HEK293 (cell line): ENCODE measurements around the gene ITFG2.

Experiments used
- CTCF ChIA-PET: fragments of 350-600 bp; formaldehyde crosslinking; extraction: SDS; loops from one replicate; lab custom pipeline; 2021; ENCODE audit warnings: antibody characterized with exemption; lab: Yijun Ruan, JAX
- POLR2A ChIA-PET: fragments of 300-600 bp; formaldehyde crosslinking; extraction: SDS; loops from one replicate; lab custom pipeline; 2020; ENCODE audit warnings: antibody characterized with exemption, inconsistent platforms; lab: Yijun Ruan, JAX
- H3K27ac ChIP-seq: fragments of 200-500 bp; sonication (Bioruptor generic); 2 replicates; pipeline ENCODE4 v1.5.1; 2014; ENCODE audit warnings: low read depth, low read length, control low read depth, inconsistent platforms; ENCODE audit errors: extremely low read depth
- H3K36me3 ChIP-seq, 2 experiments: fragments of 200-500 bp in 1 of 2; sonication (Bioruptor generic) in 1 of 2; 1 replicate in 1 of 2; 2 replicates in 1 of 2; pipeline ENCODE4 v1.5.1; 2014 to 2017; ENCODE audit warnings: inconsistent platforms in 2 of 2, low read length in 2 of 2; ENCODE audit not compliant: control insufficient read depth in 2 of 2, insufficient read depth in 1 of 2
- H3K4me1 ChIP-seq: fragments of 200-500 bp; sonication (Bioruptor generic); 2 replicates; pipeline ENCODE4 v1.5.1; 2014; ENCODE audit warnings: mild to moderate bottlenecking, low read length, inconsistent platforms; ENCODE audit not compliant: control insufficient read depth, insufficient read depth
- H3K4me3 ChIP-seq: 2 replicates; pipeline ENCODE4 v1.5.1; 2011; ENCODE audit warnings: low read depth, mild to moderate bottlenecking, control low read depth, low read length, moderate library complexity
- H3K9me3 ChIP-seq: fragments of 200-500 bp; sonication (Bioruptor generic); 2 replicates; pipeline ENCODE4 v1.5.1; 2014; ENCODE audit warnings: low read depth, low read length, inconsistent platforms; ENCODE audit not compliant: control insufficient read depth, insufficient read depth
- FEZF1 ChIP-seq: fragments of 450-650 bp; formaldehyde crosslinking; IDR thresholded peaks from 2 replicates; pipeline ENCODE4 v1.5.1; 2016; ENCODE audit warnings: missing biosample characterization, missing genetic modification characterization
- GLIS1 ChIP-seq: fragments of 450-650 bp; formaldehyde crosslinking; IDR thresholded peaks from 2 replicates; pipeline ENCODE4 v1.5.1; 2016; ENCODE audit warnings: missing biosample characterization, missing genetic modification characterization
- GLIS2 ChIP-seq: fragments of 450-650 bp; formaldehyde crosslinking; IDR thresholded peaks from 2 replicates; pipeline ENCODE4 v1.5.1; 2016; ENCODE audit warnings: missing biosample characterization, missing genetic modification characterization
- PRDM4 ChIP-seq: fragments of 450-650 bp; formaldehyde crosslinking; IDR thresholded peaks from 2 replicates; pipeline ENCODE4 v1.5.1; 2017; ENCODE audit warnings: missing biosample characterization, missing genetic modification characterization
- REST ChIP-seq: fragments of 450-650 bp; formaldehyde crosslinking; IDR thresholded peaks from 2 replicates; pipeline ENCODE4 v1.5.1; 2016; ENCODE audit warnings: missing biosample characterization, missing genetic modification characterization
- SCRT1 ChIP-seq: fragments of 450-650 bp; formaldehyde crosslinking; IDR thresholded peaks from 2 replicates; pipeline ENCODE4 v1.5.1; 2016; ENCODE audit warnings: missing biosample characterization, missing genetic modification characterization, borderline replicate concordance
- SCRT2 ChIP-seq: fragments of 450-650 bp; formaldehyde crosslinking; IDR thresholded peaks from 2 replicates; pipeline ENCODE4 v1.5.1; 2016; ENCODE audit warnings: missing biosample characterization, missing genetic modification characterization
- WT1 ChIP-seq: fragments of 450-650 bp; formaldehyde crosslinking; IDR thresholded peaks from 2 replicates; pipeline ENCODE4 v1.5.1; 2016; ENCODE audit warnings: missing biosample characterization, missing genetic modification characterization
- ZFHX2 ChIP-seq: fragments of 450-650 bp; formaldehyde crosslinking; conservative IDR thresholded peaks from 2 replicates; pipeline ENCODE4 v1.5.1; 2016; ENCODE audit warnings: missing biosample characterization, missing genetic modification characterization
- ZFP41 ChIP-seq: fragments of 450-650 bp; formaldehyde crosslinking; IDR thresholded peaks from 2 replicates; pipeline ENCODE4 v1.5.1; 2016; ENCODE audit warnings: missing biosample characterization, missing genetic modification characterization, borderline replicate concordance
- ZNF121 ChIP-seq: fragments of 450-650 bp; formaldehyde crosslinking; IDR thresholded peaks from 2 replicates; pipeline ENCODE4 v1.5.1; 2016; ENCODE audit warnings: missing biosample characterization, missing genetic modification characterization
- ZNF184 ChIP-seq: fragments of 450-650 bp; IDR thresholded peaks from 2 replicates; pipeline ENCODE4 v1.5.1; 2018; ENCODE audit warnings: missing biosample characterization, mild to moderate bottlenecking, missing genetic modification characterization
- ZNF266 ChIP-seq: fragments of 450-650 bp; formaldehyde crosslinking; IDR thresholded peaks from 2 replicates; pipeline ENCODE4 v1.5.1; 2016; ENCODE audit warnings: missing biosample characterization, missing genetic modification characterization, low read depth
- ZNF394 ChIP-seq: fragments of 450-650 bp; formaldehyde crosslinking; IDR thresholded peaks from 2 replicates; pipeline ENCODE4 v1.5.1; 2016; ENCODE audit warnings: missing biosample characterization, missing genetic modification characterization, mild to moderate bottlenecking, moderate library complexity, borderline replicate concordance
- ZNF488 ChIP-seq: fragments of 450-650 bp; formaldehyde crosslinking; IDR thresholded peaks from 2 replicates; pipeline ENCODE4 v1.5.1; 2016; ENCODE audit warnings: missing biosample characterization, missing genetic modification characterization
- ZNF596 ChIP-seq: fragments of 450-650 bp; IDR thresholded peaks from 2 replicates; pipeline ENCODE4 v1.5.0; 2018; ENCODE audit warnings: missing biosample characterization, mild to moderate bottlenecking, missing genetic modification characterization, moderate library complexity
- ZNF677 ChIP-seq: fragments of 450-650 bp; IDR thresholded peaks from 2 replicates; pipeline ENCODE4 v1.5.0; 2018; ENCODE audit warnings: missing biosample characterization, mild to moderate bottlenecking, missing genetic modification characterization, moderate library complexity
- TF ChIP-seq, protein P1 (sequence below): fragments of 450-650 bp; formaldehyde crosslinking; IDR thresholded peaks from 2 replicates; pipeline ENCODE4 v1.5.1; 2016; ENCODE audit warnings: missing biosample characterization, missing genetic modification characterization
- TF ChIP-seq, protein P2 (sequence below): fragments of 450-650 bp; formaldehyde crosslinking; IDR thresholded peaks from 2 replicates; pipeline ENCODE4 v1.5.1; 2016; ENCODE audit warnings: missing biosample characterization, missing genetic modification characterization

The ITFG2 gene

GRCh38 chr12:2858944-2859421, 46.5 kb downstream of the ITFG2 start:
- Histone ChIP-seq H3K9me3 (no peaks in the 10 kb centered on the region), H3K27ac (no peak overlapping the region), H3K4me3 (no peak overlapping the region), H3K4me1 (no peaks in the 10 kb centered on the region), H3K36me3 (peaks cover 42 to 62% of the 10 kb centered on the region in 2 experiments)
- CTCF ChIA-PET: interaction anchor here (5.3 kb wide), 1 partner anchor 13 kb away, joined by 20 read pairs; no protein-coding TSS in a partner anchor
- peak; percentile 68; the same call in 1 of the 2 replicates for TF ChIP-seq ZNF394 (tag by site-specific recombination)
- no peak for TF ChIP-seq ZNF121
- TF ChIP-seq GLIS2 (tag by site-specific recombination): peak; percentile 60
- no peak for TF ChIP-seq REST (tag by site-specific recombination)
- TF ChIP-seq, protein P1, sequence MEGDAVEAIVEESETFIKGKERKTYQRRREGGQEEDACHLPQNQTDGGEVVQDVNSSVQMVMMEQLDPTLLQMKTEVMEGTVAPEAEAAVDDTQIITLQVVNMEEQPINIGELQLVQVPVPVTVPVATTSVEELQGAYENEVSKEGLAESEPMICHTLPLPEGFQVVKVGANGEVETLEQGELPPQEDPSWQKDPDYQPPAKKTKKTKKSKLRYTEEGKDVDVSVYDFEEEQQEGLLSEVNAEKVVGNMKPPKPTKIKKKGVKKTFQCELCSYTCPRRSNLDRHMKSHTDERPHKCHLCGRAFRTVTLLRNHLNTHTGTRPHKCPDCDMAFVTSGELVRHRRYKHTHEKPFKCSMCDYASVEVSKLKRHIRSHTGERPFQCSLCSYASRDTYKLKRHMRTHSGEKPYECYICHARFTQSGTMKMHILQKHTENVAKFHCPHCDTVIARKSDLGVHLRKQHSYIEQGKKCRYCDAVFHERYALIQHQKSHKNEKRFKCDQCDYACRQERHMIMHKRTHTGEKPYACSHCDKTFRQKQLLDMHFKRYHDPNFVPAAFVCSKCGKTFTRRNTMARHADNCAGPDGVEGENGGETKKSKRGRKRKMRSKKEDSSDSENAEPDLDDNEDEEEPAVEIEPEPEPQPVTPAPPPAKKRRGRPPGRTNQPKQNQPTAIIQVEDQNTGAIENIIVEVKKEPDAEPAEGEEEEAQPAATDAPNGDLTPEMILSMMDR: no peak
- 0 out of 2 replicates have a peak, but pooled peaks have one; percentile 30 for TF ChIP-seq WT1 (tag by site-specific recombination)
- TF ChIP-seq GLIS1 (tag by site-specific recombination): peak; percentile 86
- no peak for TF ChIP-seq FEZF1 (tag by site-specific recombination)
- POLR2A ChIA-PET: no interaction called here

GRCh38 chr12:2860170-2860569, 47.7 kb downstream of the ITFG2 start:
- no peak overlapping the region for H3K4me3 ChIP-seq
- H3K9me3 ChIP-seq: no peaks in the 10 kb centered on the region
- TF ChIP-seq ZNF266 (tag by site-specific recombination) (no peak), SCRT2 (tag by site-specific recombination) (peak; percentile 93), SCRT1 (tag by site-specific recombination) (peak; percentile 88), ZNF184 (tag by site-specific recombination) (no peak), ZFHX2 (tag by site-specific recombination) (no peak), ZFP41 (tag by site-specific recombination) (no peak)
- peaks cover 43 to 72% of the 10 kb centered on the region in 2 experiments for H3K36me3 ChIP-seq
- no peaks in the 10 kb centered on the region for H3K4me1 ChIP-seq
- no peak overlapping the region for H3K27ac ChIP-seq
- CTCF ChIA-PET: interaction anchor here (0.6 to 5.3 kb wide), 3 partner anchors 15 to 187 kb away, joined by 3 to 20 read pairs (median 5); no protein-coding TSS in a partner anchor
- POLR2A ChIA-PET: no interaction called here

GRCh38 chr12:2862876-2863275, 50.4 kb downstream of the ITFG2 start:
- H3K27ac ChIP-seq: no peak overlapping the region
- no peak overlapping the region for H3K4me3 ChIP-seq
- POLR2A ChIA-PET: interaction anchor here (1.5 kb wide), 2 partner anchors 9 to 14 kb away, joined by 4 to 5 read pairs; partner anchors contain the start of genes FOXM1 and RHNO1
- CTCF ChIA-PET: interaction anchor here (0.5 to 1.7 kb wide), 5 partner anchors 9 to 172 kb away, joined by 3 to 8 read pairs (median 4); no protein-coding TSS in a partner anchor
- H3K36me3 ChIP-seq: peaks cover 68 to 92% of the 10 kb centered on the region in 2 experiments
- no peaks in the 10 kb centered on the region for H3K9me3 ChIP-seq
- H3K4me1 ChIP-seq: no peaks in the 10 kb centered on the region
- TF ChIP-seq ZNF596 (tag by site-specific recombination) (no peak), GLIS1 (tag by site-specific recombination) (no peak), ZNF677 (tag by site-specific recombination) (no peak), PRDM4 (no peak), ZNF488 (tag by site-specific recombination) (no peak)
- TF ChIP-seq, protein P2, sequence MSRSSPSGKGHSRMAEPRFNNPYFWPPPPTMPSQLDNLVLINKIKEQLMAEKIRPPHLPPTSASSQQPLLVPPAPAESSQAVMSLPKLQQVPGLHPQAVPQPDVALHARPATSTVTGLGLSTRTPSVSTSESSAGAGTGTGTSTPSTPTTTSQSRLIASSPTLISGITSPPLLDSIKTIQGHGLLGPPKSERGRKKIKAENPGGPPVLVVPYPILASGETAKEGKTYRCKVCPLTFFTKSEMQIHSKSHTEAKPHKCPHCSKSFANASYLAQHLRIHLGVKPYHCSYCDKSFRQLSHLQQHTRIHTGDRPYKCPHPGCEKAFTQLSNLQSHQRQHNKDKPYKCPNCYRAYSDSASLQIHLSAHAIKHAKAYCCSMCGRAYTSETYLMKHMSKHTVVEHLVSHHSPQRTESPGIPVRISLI (tag by site-specific recombination): no peak
